Left forelimb (tissue), 1 donor: ENCODE results near the gene ASXL2.
"Not testable (repeated sequence)": the region's sequence is repeated elsewhere in the genome, so short reads cannot be mapped to it uniquely, and the experiment has no call there.

Source experiments
- DNase-seq: peaks from one replicate; pipeline ENCODE4 v3.0.0-alpha.2; 2018; ENCODE audit warnings: low spot score

ASXL2 gene

DNA sequence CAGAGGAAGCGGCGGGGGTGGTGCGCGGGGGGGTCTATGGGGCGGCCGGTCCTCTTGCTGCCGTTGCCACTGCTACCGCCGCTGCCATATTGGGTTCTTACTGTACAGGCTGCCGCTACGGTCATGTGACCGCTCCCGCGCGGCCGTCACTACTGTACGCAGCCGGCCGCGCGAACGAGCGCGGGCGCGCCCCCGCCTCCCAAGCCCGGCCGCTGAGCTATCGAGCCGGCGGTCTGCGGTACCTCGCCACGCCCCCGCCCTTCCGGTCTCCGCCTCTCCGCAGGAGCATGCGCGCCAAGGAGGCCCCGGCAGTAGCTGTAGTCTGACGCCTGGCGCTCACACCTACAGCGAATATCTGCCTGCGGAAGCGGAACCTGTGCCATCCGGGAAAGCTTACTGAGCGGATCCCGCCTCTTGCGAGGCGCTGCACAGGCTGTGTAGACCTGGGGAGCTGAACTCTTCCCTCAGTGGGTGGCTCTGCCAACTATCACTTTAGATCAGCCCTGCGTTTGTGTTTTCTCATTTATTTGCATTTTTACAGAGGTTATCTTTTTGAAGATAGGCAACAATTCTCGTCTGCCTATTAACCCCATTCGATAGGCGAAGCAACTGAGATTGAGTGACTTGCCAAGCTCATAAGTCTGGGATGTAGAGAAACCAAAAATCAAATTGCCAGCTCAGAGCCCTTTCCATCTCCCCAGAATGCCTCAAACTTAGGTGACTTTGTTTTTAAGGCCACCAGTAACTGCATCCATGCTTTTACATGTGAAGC, at the start of gene ASXL2:
TSS of gene ASXL2 (minus strand) at position 127 of the 772 bp plus-strand sequence. CDS start 265 bp downstream, outside the sequence.
- peak; percentile 98 for DNase-seq

GRCh38 chr2:25926984-25927756, 48.9 kb upstream of the ASXL2 start:
- DNase-seq: no peak

- DNase-seq: no peak
Observed at GRCh38 chr2:25922501-25922900, 44.2 kb upstream of the ASXL2 start.

GRCh38 chr2:25920786-25921415, 42.6 kb upstream of the ASXL2 start:
- DNase-seq: no peak

- no peak for DNase-seq
Observed at GRCh38 chr2:25920336-25920735, 42.0 kb upstream of the ASXL2 start.

DNA sequence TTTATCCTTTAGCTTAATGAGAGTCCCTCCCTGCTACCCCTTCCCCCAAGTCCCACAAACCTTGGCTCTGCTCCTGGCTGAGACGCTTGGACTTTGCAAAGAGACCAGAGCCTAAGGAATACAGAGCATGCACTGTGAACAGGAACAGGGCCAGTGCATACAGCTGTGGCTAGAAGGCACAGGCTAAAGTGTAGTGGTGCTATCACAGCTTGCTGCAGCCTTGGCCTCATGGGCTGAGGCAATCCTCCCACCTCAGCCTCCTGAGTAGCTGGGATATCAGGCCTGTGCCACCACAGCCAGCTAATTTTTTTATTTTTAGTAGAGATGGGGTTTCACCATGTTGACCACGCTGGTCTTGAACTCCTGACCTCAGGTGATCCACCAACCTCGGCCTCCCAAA, 39.5 kb upstream of the ASXL2 start:
- DNase-seq: no peak

GRCh38 chr2:25917411-25917810, 39.1 kb upstream of the ASXL2 start:
- not testable (repeated sequence) for DNase-seq

GRCh38 chr2:25915944-25916772, 37.9 kb upstream of the ASXL2 start:
- DNase-seq: not testable (repeated sequence)

- DNase-seq: not testable (repeated sequence)
Observed at GRCh38 chr2:25915411-25915810, 37.1 kb upstream of the ASXL2 start.

GRCh38 chr2:25913696-25913973, 35.3 kb upstream of the ASXL2 start:
- DNase-seq: not testable (repeated sequence)

GRCh38 chr2:25912851-25913695, 34.8 kb upstream of the ASXL2 start:
- DNase-seq: no peak

GRCh38 chr2:25909574-25909973, 31.3 kb upstream of the ASXL2 start:
- not testable (repeated sequence) for DNase-seq

- no peak for DNase-seq
Observed at GRCh38 chr2:25905126-25905525, 26.8 kb upstream of the ASXL2 start.

- DNase-seq: no peak
Observed at GRCh38 chr2:25903216-25903776, 25.0 kb upstream of the ASXL2 start.

- no peak for DNase-seq
Observed at GRCh38 chr2:25899404-25899970, 21.2 kb upstream of the ASXL2 start.

- DNase-seq: no peak
Observed at GRCh38 chr2:25897506-25897905, 19.2 kb upstream of the ASXL2 start.

- DNase-seq: not testable (repeated sequence)
Observed at GRCh38 chr2:25896308-25896707, 18.0 kb upstream of the ASXL2 start.

DNA sequence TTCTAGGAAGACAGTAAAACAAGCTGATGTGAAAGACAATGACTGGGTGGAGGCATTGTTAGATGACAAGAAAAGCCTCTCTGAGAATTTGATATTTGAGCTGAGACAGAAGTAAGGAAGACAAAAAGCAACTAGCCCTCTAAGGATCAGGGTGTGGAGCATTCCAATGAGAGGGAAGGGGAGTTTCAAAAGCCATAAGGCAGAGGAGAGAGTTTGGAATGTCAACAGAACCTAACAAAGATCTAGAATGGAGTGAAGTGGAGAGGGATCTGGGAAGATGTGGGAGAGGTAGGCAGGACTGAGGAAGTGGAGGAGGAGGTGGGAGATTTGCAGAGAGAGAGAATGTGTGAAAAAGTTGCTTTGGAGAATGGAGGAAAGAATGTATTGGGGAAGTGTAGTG, 17.3 kb upstream of the ASXL2 start:
- DNase-seq: no peak

- DNase-seq: no peak
Observed at GRCh38 chr2:25895018-25895417, 16.7 kb upstream of the ASXL2 start.

DNA sequence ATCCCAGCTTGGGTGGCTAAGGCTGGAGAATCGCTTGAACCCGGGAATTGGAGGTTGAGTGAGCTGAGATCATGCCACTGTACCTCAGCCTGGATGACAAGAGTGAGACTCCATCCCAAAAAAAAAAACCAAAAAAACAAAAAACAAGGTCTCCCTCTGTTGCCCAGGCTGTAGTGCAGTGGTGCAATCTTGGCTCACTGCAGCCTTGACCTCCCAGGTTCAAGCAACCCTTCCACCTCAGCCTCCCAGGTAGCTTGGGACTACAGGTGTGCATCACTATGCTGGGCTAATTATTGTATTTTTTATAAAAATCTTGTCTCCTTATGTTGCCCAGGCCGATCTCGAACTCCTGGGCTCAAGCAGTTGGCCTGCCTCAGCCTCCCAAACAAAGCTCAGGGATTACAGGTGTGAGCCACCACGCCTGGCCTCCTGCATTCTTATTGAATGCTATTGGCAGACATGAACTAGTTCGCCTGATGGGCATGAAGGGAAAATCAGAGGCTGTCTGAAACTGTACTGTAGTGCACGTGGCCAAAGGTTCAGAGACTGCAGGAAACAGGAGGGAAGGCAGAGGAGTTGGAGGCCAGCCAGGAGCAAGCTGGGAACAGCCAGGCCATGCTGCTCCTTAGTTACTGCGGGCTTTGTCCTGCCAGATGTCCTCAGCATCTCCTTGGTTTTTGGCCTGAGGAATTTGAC, 16.0 kb upstream of the ASXL2 start:
- DNase-seq: no peak
